GM12878 (cell line): ENCODE results near the gene SLC46A2. TPM values are rescaled to one million over a fixed set of nuclear protein-coding genes. Genes with fewer than 3 reads are reported as not detected.
A peak's percentile ranks its signal among the peaks of the same experiment; 100 is the strongest.

Experiments
- ATAC-seq: fragments of 200-7000 bp; cut with Tn5 transposase; 3 replicates; pipeline ENCODE4 v1.9.1; 2020; ENCODE audit warnings: mild to moderate bottlenecking, moderate library complexity
- BruUV-seq: library from RNA; stranded (reverse); fragments of 400-500 nt; replicated peaks from 2 replicates; lab custom pipeline; 2021; lab: Mats Ljungman, UMichigan
- CTCF ChIA-PET: fragments of 300-600 bp; sonication (Branson Sonifier 250); formaldehyde crosslinking; extraction: SDS; loops from one replicate; lab custom pipeline; 2021; ENCODE audit warnings: inconsistent platforms; lab: Yijun Ruan, JAX
- POLR2A ChIA-PET: fragments of 350-600 bp; formaldehyde crosslinking; extraction: SDS; loops from one replicate; lab custom pipeline; 2021; ENCODE audit warnings: inconsistent platforms; lab: Charles Lee
- RAD21 ChIA-PET: fragments of 300-600 bp; sonication (Branson Sonifier 250); formaldehyde crosslinking; loops from one replicate; lab custom pipeline; 2023; ENCODE audit warnings: antibody characterized with exemption; ENCODE audit not compliant: unreplicated experiment; lab: Charles Lee
- SMC1A ChIA-PET: fragments of 300-600 bp; sonication (Branson Sonifier 250); formaldehyde crosslinking; loops from one replicate; lab custom pipeline; 2023; ENCODE audit not compliant: unreplicated experiment, uncharacterized antibody; lab: Charles Lee
- DNase-seq: peaks from one replicate; pipeline ENCODE4 v3.0.0-alpha.2; 2011; ENCODE audit warnings: low read depth, low spot score
- FAIRE-seq: peaks from 3 replicates; lab custom pipeline; 2011; peaks lifted over from hg19 to GRCh38; lab: Jason Lieb, UNC
- H2AFZ ChIP-seq: 2 replicates; pipeline ENCODE4 v1.6.0; 2011; ENCODE audit warnings: low read depth, low read length, control low read depth; ENCODE audit not compliant: control insufficient read depth
- H3K27ac ChIP-seq: 2 replicates; pipeline ENCODE4 v1.5.1; 2011; ENCODE audit warnings: control low read depth; ENCODE audit not compliant: control insufficient read depth, insufficient read depth
- H3K27me3 ChIP-seq, 2 experiments: replicated peaks in 1 of 2; 2 replicates each; pipeline versions ENCODE4 v1.6.0 to v1.6.1; 2011; ENCODE audit warnings: low read length in 1 of 2; ENCODE audit not compliant: control insufficient read depth in 2 of 2, insufficient read depth in 2 of 2
- H3K36me3 ChIP-seq, 2 experiments: 2 replicates each; pipeline ENCODE4 v1.5.1; 2011; ENCODE audit warnings: low read length in 1 of 2; ENCODE audit not compliant: control insufficient read depth in 2 of 2, insufficient read depth in 2 of 2
- H3K4me1 ChIP-seq: 2 replicates; pipeline ENCODE4 v1.6.1; 2011; ENCODE audit warnings: mild to moderate bottlenecking, low read length, moderate library complexity, mixed read lengths; ENCODE audit not compliant: control insufficient read depth, insufficient read depth
- H3K4me2 ChIP-seq: 2 replicates; pipeline ENCODE4 v1.6.0; 2011; ENCODE audit warnings: control low read depth; ENCODE audit not compliant: control insufficient read depth, insufficient read depth
- H3K4me3 ChIP-seq: fragments of 200-600 bp; sonication (generic); 2 replicates; pipeline ENCODE4 v1.5.1; 2016
- H3K79me2 ChIP-seq: 2 replicates; pipeline ENCODE4 v1.6.0; 2011; ENCODE audit warnings: low read length; ENCODE audit not compliant: control insufficient read depth, insufficient read depth
- H3K9ac ChIP-seq: 2 replicates; pipeline ENCODE4 v1.8.0; 2011; ENCODE audit warnings: low read length, control low read depth, mixed read lengths; ENCODE audit not compliant: control insufficient read depth, insufficient read depth
- H3K9me3 ChIP-seq: replicated peaks from 3 replicates; pipeline ENCODE4 v1.5.1; 2011; ENCODE audit warnings: mild to moderate bottlenecking, low read length; ENCODE audit not compliant: control insufficient read depth, insufficient read depth
- H4K20me1 ChIP-seq: 2 replicates; pipeline ENCODE4 v1.6.0; 2011; ENCODE audit not compliant: control insufficient read depth, insufficient read depth
- CBFB ChIP-seq: IDR thresholded peaks from 2 replicates; pipeline ENCODE4 v1.6.1; 2016; ENCODE audit warnings: antibody characterized with exemption, low read depth
- CEBPB ChIP-seq, 2 experiments: fragments of 150-350 bp in 1 of 2; IDR thresholded peaks; 2 replicates each; pipeline ENCODE4 v1.6.1; 2012 to 2014; ENCODE audit warnings: low read depth in 2 of 2, low read length in 2 of 2, borderline replicate concordance in 1 of 2, inconsistent platforms in 1 of 2
- CHD4 ChIP-seq: fragments of 200-600 bp; sonication (generic); IDR thresholded peaks from 2 replicates; pipeline ENCODE4 v1.6.1; 2016; ENCODE audit warnings: mild to moderate bottlenecking
- CREB1 ChIP-seq: IDR thresholded peaks from 2 replicates; pipeline ENCODE4 v1.6.1; 2012; ENCODE audit warnings: low read depth, mild to moderate bottlenecking, inconsistent platforms
- DPF2 ChIP-seq: fragments of 450-650 bp; IDR thresholded peaks from 2 replicates; pipeline ENCODE4 v1.6.1; 2017; ENCODE audit warnings: mild to moderate bottlenecking
- EGR1 ChIP-seq, 2 experiments: IDR thresholded peaks; 1 replicate in 1 of 2; 2 replicates in 1 of 2; pipeline ENCODE4 v1.6.1; 2011 to 2012; ENCODE audit warnings: low read depth in 2 of 2, low read length in 2 of 2, borderline replicate concordance in 1 of 2, mild to moderate bottlenecking in 1 of 2, moderate library complexity in 1 of 2
- EZH2 ChIP-seq: IDR thresholded peaks from 2 replicates; pipeline ENCODE4 v1.6.1; 2012; ENCODE audit warnings: low read depth, mild to moderate bottlenecking, control low read depth, inconsistent platforms, low read length, borderline replicate concordance; ENCODE audit not compliant: control insufficient read depth
- IKZF1 ChIP-seq: fragments of 450-650 bp; conservative IDR thresholded peaks from 2 replicates; pipeline ENCODE4 v1.6.1; 2017; ENCODE audit warnings: antibody characterized with exemption, mild to moderate bottlenecking
- KDM1A ChIP-seq: fragments of 200-600 bp; sonication (generic); IDR thresholded peaks from 2 replicates; pipeline ENCODE4 v1.6.1; 2016; ENCODE audit warnings: borderline replicate concordance
- MYC ChIP-seq: IDR thresholded peaks from 2 replicates; pipeline ENCODE4 v1.6.1; 2011; ENCODE audit warnings: mild to moderate bottlenecking, low read length, moderate library complexity, inconsistent platforms; ENCODE audit not compliant: insufficient read depth, insufficient replicate concordance, insufficient read length, severe bottlenecking
- POU2F2 ChIP-seq: IDR thresholded peaks from 3 replicates; pipeline ENCODE4 v1.6.1; 2011; ENCODE audit warnings: low read depth, mild to moderate bottlenecking, low read length, borderline replicate concordance
- SMARCA5 ChIP-seq: fragments of 450-650 bp; IDR thresholded peaks from 2 replicates; pipeline ENCODE4 v1.6.1; 2017; ENCODE audit warnings: mild to moderate bottlenecking
- SREBF2 ChIP-seq: IDR thresholded peaks from 2 replicates; pipeline ENCODE4 v1.6.1; 2012; ENCODE audit warnings: mild to moderate bottlenecking, low read length
- TAF1 ChIP-seq: IDR thresholded peaks from 2 replicates; pipeline ENCODE4 v1.6.1; 2011; ENCODE audit warnings: mild to moderate bottlenecking, low read depth, low read length, borderline replicate concordance
- TCF12 ChIP-seq: IDR thresholded peaks from 2 replicates; pipeline ENCODE4 v1.6.1; 2011; ENCODE audit warnings: low read depth, mild to moderate bottlenecking, low read length
- TCF7 ChIP-seq: IDR thresholded peaks from 2 replicates; pipeline ENCODE4 v1.6.1; 2014; ENCODE audit warnings: antibody characterized with exemption, borderline replicate concordance
- WRNIP1 ChIP-seq: IDR thresholded peaks from 2 replicates; pipeline ENCODE4 v1.6.1; 2011; ENCODE audit warnings: low read depth, low read length, improper control_type of control experiment, borderline replicate concordance
- ZZZ3 ChIP-seq: IDR thresholded peaks from 2 replicates; pipeline ENCODE4 v1.6.1; 2011; ENCODE audit warnings: low read depth; ENCODE audit not compliant: control insufficient read depth, insufficient read length
- WGBS: methylation state at CpG from one replicate; pipeline ENCODE4 v1.1.6; 2016; ENCODE audit warnings: low lambda C conversion rate; ENCODE audit not compliant: insufficient replicate concordance, insufficient coverage; ENCODE audit errors: missing lambda C conversion rate; 5-methylcytosine and 5-hydroxymethylcytosine counted together
- in situ Hi-C: fragments of 300-500 bp; cut with MboI; formaldehyde crosslinking; loops from 9 replicates; pipeline ENCODE4 v1.14.3; 2018; ENCODE audit warnings: mixed read lengths
- intact Hi-C: fragments of 100-400 bp; cut with micrococcal nuclease; formaldehyde crosslinking; loops from one replicate; pipeline ENCODE4 v1.14.2; 2022; ENCODE audit not compliant: unreplicated experiment
- polyA plus RNA-seq, 11 experiments: library from polyadenylated mRNA; depleted of rRNA in 4 of 11; unstranded in 6 of 11; stranded (reverse) in 5 of 11; fragments of >200 nt; fragmentation: Nextera tagmentation in 4 of 11; fragmentation: Illumina TruSeq in 1 of 11; extraction: Ambion mirVana in 4 of 11; extraction: Trizol in 1 of 11; gene quantifications; 1 replicate in 1 of 11; 2 replicates in 10 of 11; pipeline versions ENCODE4 v1.2.1 to v1.2.3, GENCODE V29; 2011 to 2016; ENCODE audit warnings: inconsistent platforms in 2 of 11, missing spikeins in 2 of 11, low read depth in 1 of 11
- total RNA-seq, 4 experiments: library from RNA; depleted of rRNA in 3 of 4; stranded (reverse); fragments of >200 nt in 3 of 4; fragmentation: Illumina TruSeq in 1 of 4; extraction: Trizol in 1 of 4; gene quantifications; 2 replicates each; pipeline versions ENCODE4 v1.2.1 to v1.2.3, GENCODE V29; 2013 to 2021
- TF ChIP-seq, protein P1 (sequence below): IDR thresholded peaks from 2 replicates; pipeline ENCODE4 v1.6.1; 2011; ENCODE audit warnings: borderline replicate concordance, low read depth, mild to moderate bottlenecking, moderate library complexity, mixed read lengths, low read length; ENCODE audit not compliant: insufficient read depth; ENCODE audit errors: extremely low read length

The SLC46A2 gene
- total and polyA plus RNA-seq, 10 of the 15 experiments (the other 5 are each of a cell fraction or from before 2014, with no cell fraction given): not detected

DNA sequence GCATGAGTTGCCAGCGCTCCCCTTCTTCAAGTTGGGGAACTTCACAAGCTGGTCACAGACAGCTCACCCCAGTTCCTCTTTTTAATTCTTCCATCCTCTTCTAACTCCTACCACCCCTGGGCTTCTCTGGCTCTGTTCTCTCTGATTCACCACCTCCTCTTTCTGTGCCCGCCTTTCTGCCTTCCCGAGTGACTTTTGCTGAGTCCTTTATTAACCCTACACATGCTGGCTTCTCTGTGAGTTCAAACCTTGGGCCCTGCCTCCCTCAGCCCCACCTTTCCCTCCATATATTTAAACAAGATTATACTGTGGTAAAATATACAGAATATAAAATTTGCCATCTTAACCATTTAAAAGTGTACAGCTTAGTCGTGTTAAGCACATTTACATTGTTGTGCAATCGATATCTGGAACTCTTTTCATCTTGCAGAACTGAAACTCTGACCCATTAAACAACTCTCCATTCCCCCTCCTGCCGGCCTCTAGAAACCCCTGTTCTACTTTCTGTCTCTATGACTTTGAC, 32.0 kb downstream of the SLC46A2 start (continued):
- TF ChIP-seq IKZF1 (no peak), TCF12 (no peak), ZZZ3 (no peak), TCF7 (peak; percentile 90), CEBPB (IDR thresholded peaks at IDR 0.05; ENCODE audit: borderline replicate concordance in 1 of 2, low read depth in 2 of 2, low read length in 2 of 2) (peak in 1 of 2 experiments; percentile 88; a peak in 3 of 4 replicates)

DNA sequence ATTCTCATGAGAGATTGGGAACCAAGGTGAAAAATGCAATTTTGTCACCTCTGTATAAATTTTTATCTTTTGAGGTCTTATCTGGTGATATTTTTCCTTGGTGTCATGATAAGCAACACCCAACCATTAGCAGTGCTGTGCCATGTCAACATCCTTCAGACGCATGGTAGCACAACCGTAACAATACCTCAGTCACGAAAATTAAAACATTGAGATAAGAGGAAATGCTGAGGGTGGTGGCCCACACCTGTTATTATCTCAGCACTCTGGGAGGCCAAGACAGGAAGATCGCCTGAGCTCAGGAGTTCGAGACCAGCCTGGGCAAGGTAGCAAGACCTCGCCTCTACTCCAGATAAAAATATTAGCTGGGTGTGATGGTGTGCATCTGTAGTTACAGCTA, 32.7 kb downstream of the SLC46A2 start:
- RAD21 ChIA-PET: interaction anchor here (1.1 kb wide), 1 partner anchor 45 kb away, joined by 3 read pairs; no protein-coding TSS in a partner anchor
- FAIRE-seq (no peak), ATAC-seq (no peak), DNase-seq (no peak)
- Histone ChIP-seq H3K4me1 (peaks cover 30% of the 10 kb centered on the region), H4K20me1 (no peaks in the 10 kb centered on the region; the same call in 1 of the 2 replicates), H3K4me3 (no peak overlapping the region), H3K79me2 (no peaks in the 10 kb centered on the region), H2AFZ (no peak overlapping the region), H3K36me3 (no peaks in the 10 kb centered on the region), H3K9ac (no peak overlapping the region), H3K27me3 (no peaks in the 10 kb centered on the region; a peak in 1 of 4 replicates), H3K4me2 (peak overlapping the region; percentile 57), H3K27ac (peak overlapping the region; percentile 34; the same call in 1 of the 2 replicates), H3K9me3 (no peaks in the 10 kb centered on the region)
- POLR2A ChIA-PET: no interaction called here
- TF ChIP-seq SMARCA5 (no peak), EZH2 (no peak), POU2F2 (no peak), SREBF2 (no peak), EGR1 (IDR thresholded peaks at IDR 0.05; ENCODE audit: borderline replicate concordance in 1 of 2, low read depth in 2 of 2, low read length in 2 of 2) (no peak), DPF2 (no peak), CHD4 (no peak), WRNIP1 (no peak), CREB1 (no peak), TAF1 (no peak), MYC (no peak), CBFB (no peak), KDM1A (no peak)
- TF ChIP-seq, protein P1, sequence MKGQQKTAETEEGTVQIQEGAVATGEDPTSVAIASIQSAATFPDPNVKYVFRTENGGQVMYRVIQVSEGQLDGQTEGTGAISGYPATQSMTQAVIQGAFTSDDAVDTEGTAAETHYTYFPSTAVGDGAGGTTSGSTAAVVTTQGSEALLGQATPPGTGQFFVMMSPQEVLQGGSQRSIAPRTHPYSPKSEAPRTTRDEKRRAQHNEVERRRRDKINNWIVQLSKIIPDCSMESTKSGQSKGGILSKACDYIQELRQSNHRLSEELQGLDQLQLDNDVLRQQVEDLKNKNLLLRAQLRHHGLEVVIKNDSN: no peak
- WGBS: 32% methylated on average over 6 of the region's 6 CpGs
- intact Hi-C loops (no loop called here), in situ Hi-C loops (no loop called here)
- SMC1A ChIA-PET: interaction anchor here (0.6 to 1.7 kb wide), 4 partner anchors 12 to 45 kb away, joined by 3 to 6 read pairs (median 4); no protein-coding TSS in a partner anchor
- CTCF ChIA-PET: interaction anchor here (1.1 to 2.6 kb wide), 3 partner anchors 12 to 45 kb away, joined by 3 to 16 read pairs (median 10); no protein-coding TSS in a partner anchor
- BruUV-seq: no TSS peak
